Activated CD8-positive, alpha-beta T cell treated with anti-CD3 and anti-CD28 coated beads for 36 hours (primary cell): ENCODE data around the gene SYT1. TPM values are rescaled to one million over a fixed set of nuclear protein-coding genes. Genes with fewer than 3 reads are reported as not detected.

ENCODE experiments used
- ATAC-seq: fragments of 200-7000 bp; cut with Tn5 transposase; one replicate; pipeline ENCODE4 v1.10.0; 2021; ENCODE audit warnings: mild to moderate bottlenecking, moderate library complexity
- CTCF ChIA-PET: fragments of 350-600 bp; sonication (Branson Sonifier 250); formaldehyde crosslinking; loops from one replicate; lab custom pipeline; 2021; ENCODE audit warnings: antibody characterized with exemption; lab: Charles Lee
- POLR2A ChIA-PET: fragments of 350-600 bp; sonication (Branson Sonifier 250); formaldehyde crosslinking; loops from one replicate; lab custom pipeline; 2021; ENCODE audit warnings: antibody characterized with exemption; lab: Charles Lee
- DNase-seq: peaks from one replicate; pipeline ENCODE4 v3.0.0-alpha.2; 2020
- H3K27ac Mint-ChIP-seq: one replicate; pipeline ENCODE4 v1.8.0; 2021; ENCODE audit warnings: mild to moderate bottlenecking, mixed read lengths
- H3K27me3 Mint-ChIP-seq: one replicate; pipeline ENCODE4 v1.8.0; 2021; ENCODE audit warnings: mixed read lengths
- H3K36me3 Mint-ChIP-seq: one replicate; pipeline ENCODE4 v1.8.0; 2021; ENCODE audit warnings: low read depth, mixed read lengths
- H3K4me1 Mint-ChIP-seq: one replicate; pipeline ENCODE4 v1.8.0; 2021; ENCODE audit warnings: low read depth, mixed read lengths
- H3K4me3 Mint-ChIP-seq: one replicate; pipeline ENCODE4 v1.8.0; 2021; ENCODE audit warnings: mild to moderate bottlenecking, moderate library complexity, mixed read lengths
- H3K9me3 Mint-ChIP-seq: one replicate; pipeline ENCODE4 v1.8.0; 2021; ENCODE audit warnings: mixed read lengths
- CTCF ChIP-seq: fragments of 200-600 bp; IDR thresholded peaks from one replicate; pipeline ENCODE4 v1.8.0; 2022; ENCODE audit warnings: antibody characterized with exemption, mild to moderate bottlenecking
- intact Hi-C: fragments of 100-400 bp; cut with micrococcal nuclease; formaldehyde crosslinking; loops from one replicate; pipeline ENCODE4 v1.10.0; 2022
- total RNA-seq, 2 experiments: library from RNA; stranded (reverse); gene quantifications; one replicate each; pipeline ENCODE4 v1.2.3, GENCODE V29; 2021

Gene SYT1
- total RNA-seq, 2 experiments from 2014 or later, result not detected

GRCh38 chr12:78977304-78977867 lies 112.8 kb downstream of the SYT1 start:
- Mint-ChIP-seq H3K27me3 (no peaks in the 10 kb centered on the region), H3K4me3 (no peak overlapping the region), H3K36me3 (no peaks in the 10 kb centered on the region), H3K4me1 (no peaks in the 10 kb centered on the region), H3K27ac (no peak overlapping the region), H3K9me3 (peaks cover 8% of the 10 kb centered on the region)
- DNase-seq (no peak), ATAC-seq (no peak)
- no peak for TF ChIP-seq CTCF
- intact Hi-C loops, result no loop called here
- ChIA-PET POLR2A (no interaction called here), CTCF (no interaction called here)

- DNase-seq (no peak), ATAC-seq (no peak)
- H3K4me3 Mint-ChIP-seq, result no peak overlapping the region
- intact Hi-C loops, result no loop called here
- peaks cover 2% of the 10 kb centered on the region for H3K9me3 Mint-ChIP-seq
- no peaks in the 10 kb centered on the region for H3K4me1 Mint-ChIP-seq
- CTCF ChIA-PET, result no interaction called here
- H3K36me3 Mint-ChIP-seq, result no peaks in the 10 kb centered on the region
- no peak overlapping the region for H3K27ac Mint-ChIP-seq
- POLR2A ChIA-PET, result no interaction called here
- H3K27me3 Mint-ChIP-seq, result no peaks in the 10 kb centered on the region
- no peak for TF ChIP-seq CTCF
These were observed 129.7 kb downstream of the SYT1 start for GRCh38 chr12:78994168-78994791.

GRCh38 chr12:79000501-79000900 lies 135.9 kb downstream of the SYT1 start:
- Mint-ChIP-seq H3K36me3 (no peaks in the 10 kb centered on the region), H3K4me1 (no peaks in the 10 kb centered on the region), H3K4me3 (no peak overlapping the region), H3K27ac (no peak overlapping the region), H3K27me3 (no peaks in the 10 kb centered on the region), H3K9me3 (peaks cover 5% of the 10 kb centered on the region)
- TF ChIP-seq CTCF, result no peak
- ChIA-PET CTCF (no interaction called here), POLR2A (no interaction called here)
- intact Hi-C loops, result no loop called here
- DNase-seq (no peak), ATAC-seq (no peak)

- H3K4me1 Mint-ChIP-seq, result no peaks in the 10 kb centered on the region
- peaks cover 2% of the 10 kb centered on the region for H3K9me3 Mint-ChIP-seq
- H3K27me3 Mint-ChIP-seq, result no peaks in the 10 kb centered on the region
- intact Hi-C loops, result no loop called here
- DNase-seq, result no peak
- TF ChIP-seq CTCF, result no peak
- no peak for ATAC-seq
- H3K36me3 Mint-ChIP-seq, result no peaks in the 10 kb centered on the region
- POLR2A ChIA-PET, result no interaction called here
- H3K4me3 Mint-ChIP-seq, result no peak overlapping the region
- no peak overlapping the region for H3K27ac Mint-ChIP-seq
- CTCF ChIA-PET, result no interaction called here
These were observed 136.8 kb downstream of the SYT1 start for GRCh38 chr12:79001404-79001803.

GRCh38 chr12:79006306-79006705 lies 141.7 kb downstream of the SYT1 start:
- TF ChIP-seq CTCF, result no peak
- Mint-ChIP-seq H3K27ac (no peak overlapping the region), H3K9me3 (no peaks in the 10 kb centered on the region), H3K36me3 (no peaks in the 10 kb centered on the region), H3K27me3 (no peaks in the 10 kb centered on the region), H3K4me3 (no peak overlapping the region), H3K4me1 (no peaks in the 10 kb centered on the region)
- ChIA-PET POLR2A (no interaction called here), CTCF (no interaction called here)
- no peak for ATAC-seq
- no peak for DNase-seq
- intact Hi-C loops, result no loop called here
